Measurements from ENCODE around the gene IGLL1. TPM values are rescaled to one million over a fixed set of nuclear protein-coding genes. Genes with fewer than 3 reads are reported as not detected.

IGLL1 gene
- total and polyA plus RNA-seq, 7 donors, result not detected

DNA sequence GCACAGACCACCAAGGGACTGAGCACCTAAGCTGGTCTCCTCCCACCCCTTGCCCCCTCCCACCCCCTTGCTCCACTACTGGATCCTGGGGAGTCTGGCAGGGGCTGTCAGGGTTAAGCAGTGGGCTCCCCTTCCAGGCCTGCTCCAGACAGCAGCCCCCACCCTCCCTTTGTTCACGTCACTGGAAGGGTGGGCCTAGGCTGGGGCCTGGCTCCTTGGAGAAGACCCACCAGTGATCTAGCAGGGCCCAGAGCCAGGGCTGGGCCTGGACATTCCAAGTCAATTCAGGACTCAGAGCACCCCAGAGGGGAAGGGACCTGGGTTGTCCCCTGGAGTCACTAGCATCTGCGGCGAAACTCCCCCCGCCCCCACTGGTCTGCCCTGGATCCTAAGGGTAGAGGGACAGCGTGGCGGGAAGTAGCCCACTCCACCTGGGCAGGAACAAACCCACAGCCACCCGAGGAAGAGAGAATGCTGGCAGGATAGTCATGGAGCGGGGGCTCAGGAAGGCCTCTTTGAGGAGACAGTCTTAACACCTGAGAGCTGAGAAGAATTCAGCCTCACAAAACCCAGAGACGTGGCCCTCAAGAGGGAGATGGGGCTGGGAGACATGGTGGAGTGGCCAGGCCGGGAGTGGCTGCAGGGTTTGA, 45.8 kb downstream of the IGLL1 start:
- 85 to 91% (median 88%) methylated on average over 10 of the region's 10 CpGs for WGBS, 3 donors
- Histone ChIP-seq H3K4me3 (no peak overlapping the region), H3K4me1 (no peaks in the 10 kb centered on the region), H3K27ac (no peak overlapping the region), H3K36me3 (ENCODE audit: insufficient read depth in 1 of 2, low read depth in 1 of 2) (no peaks in the 10 kb centered on the region), H3K9me3 (no peaks in the 10 kb centered on the region), H3K27me3 (ENCODE audit: insufficient read depth in 3 of 3, low read length in 2 of 3) (peaks cover 0 to 2% (median 0%) of the 10 kb centered on the region in 3 donors)
- TF ChIP-seq, protein P1, sequence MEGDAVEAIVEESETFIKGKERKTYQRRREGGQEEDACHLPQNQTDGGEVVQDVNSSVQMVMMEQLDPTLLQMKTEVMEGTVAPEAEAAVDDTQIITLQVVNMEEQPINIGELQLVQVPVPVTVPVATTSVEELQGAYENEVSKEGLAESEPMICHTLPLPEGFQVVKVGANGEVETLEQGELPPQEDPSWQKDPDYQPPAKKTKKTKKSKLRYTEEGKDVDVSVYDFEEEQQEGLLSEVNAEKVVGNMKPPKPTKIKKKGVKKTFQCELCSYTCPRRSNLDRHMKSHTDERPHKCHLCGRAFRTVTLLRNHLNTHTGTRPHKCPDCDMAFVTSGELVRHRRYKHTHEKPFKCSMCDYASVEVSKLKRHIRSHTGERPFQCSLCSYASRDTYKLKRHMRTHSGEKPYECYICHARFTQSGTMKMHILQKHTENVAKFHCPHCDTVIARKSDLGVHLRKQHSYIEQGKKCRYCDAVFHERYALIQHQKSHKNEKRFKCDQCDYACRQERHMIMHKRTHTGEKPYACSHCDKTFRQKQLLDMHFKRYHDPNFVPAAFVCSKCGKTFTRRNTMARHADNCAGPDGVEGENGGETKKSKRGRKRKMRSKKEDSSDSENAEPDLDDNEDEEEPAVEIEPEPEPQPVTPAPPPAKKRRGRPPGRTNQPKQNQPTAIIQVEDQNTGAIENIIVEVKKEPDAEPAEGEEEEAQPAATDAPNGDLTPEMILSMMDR (IDR thresholded peaks at IDR 0.05), result no peak
- no peak for ATAC-seq
- intact Hi-C loops (cut with DNase I), result no loop called here
- DNase-seq, result peak in 1 of 2 donors; percentile 41

DNA sequence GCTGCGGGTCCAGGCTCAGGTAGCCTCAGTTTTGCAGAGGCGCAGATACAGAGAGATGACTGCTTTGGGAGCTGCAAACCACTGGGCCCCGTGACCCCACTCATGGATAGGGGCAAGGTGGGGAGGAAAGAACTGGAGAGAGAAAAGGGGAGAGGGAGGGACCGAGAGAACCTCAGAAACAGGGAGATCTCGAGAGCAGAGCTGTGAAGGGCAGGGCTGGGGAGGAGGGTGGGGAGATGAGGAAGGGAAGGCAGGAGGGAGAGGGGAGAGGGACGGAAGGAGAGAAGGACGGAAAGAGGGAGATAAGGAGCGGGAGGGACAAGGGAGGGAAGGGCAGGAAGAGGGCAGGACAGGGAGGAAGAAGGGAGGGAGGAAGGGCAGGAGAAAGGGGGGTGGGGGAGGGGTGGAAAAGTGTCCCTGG, 46.3 kb downstream of the IGLL1 start:
- no peak overlapping the region for H3K4me3 ChIP-seq
- TF ChIP-seq, protein P1 (IDR thresholded peaks at IDR 0.05), result no peak
- no peaks in the 10 kb centered on the region for H3K36me3 ChIP-seq (ENCODE audit: insufficient read depth in 1 of 2, low read depth in 1 of 2)
- H3K4me1 ChIP-seq, result no peaks in the 10 kb centered on the region
- no peak for DNase-seq
- WGBS, 3 donors, result 83 to 86% (median 84%) methylated on average over 8 of the region's 8 CpGs
- H3K27ac ChIP-seq, result no peak overlapping the region
- H3K27me3 ChIP-seq (ENCODE audit: insufficient read depth in 3 of 3, low read length in 2 of 3), result peaks cover 0 to 2% (median 0%) of the 10 kb centered on the region in 3 donors
- H3K9me3 ChIP-seq, result no peaks in the 10 kb centered on the region
- intact Hi-C loops (cut with DNase I), result no loop called here
- ATAC-seq, result no peak

- TF ChIP-seq, protein P1 (IDR thresholded peaks at IDR 0.05), result no peak
- 44 to 60% (median 54%) methylated on average over 9 of the region's 9 CpGs for WGBS, 3 donors
- intact Hi-C loops (cut with DNase I), result no loop called here
- Histone ChIP-seq H3K4me1 (no peaks in the 10 kb centered on the region), H3K4me3 (no peak overlapping the region), H3K36me3 (ENCODE audit: insufficient read depth in 1 of 2, low read depth in 1 of 2) (no peaks in the 10 kb centered on the region), H3K27me3 (ENCODE audit: insufficient read depth in 3 of 3, low read length in 2 of 3) (peaks cover 0 to 2% (median 0%) of the 10 kb centered on the region in 3 donors), H3K27ac (no peak overlapping the region), H3K9me3 (no peaks in the 10 kb centered on the region)
- ATAC-seq, result no peak
- DNase-seq, result peak in 1 of 2 donors; percentile 32
Measured at GRCh38 chr22:23533328-23533762, 46.7 kb downstream of the IGLL1 start.

DNA sequence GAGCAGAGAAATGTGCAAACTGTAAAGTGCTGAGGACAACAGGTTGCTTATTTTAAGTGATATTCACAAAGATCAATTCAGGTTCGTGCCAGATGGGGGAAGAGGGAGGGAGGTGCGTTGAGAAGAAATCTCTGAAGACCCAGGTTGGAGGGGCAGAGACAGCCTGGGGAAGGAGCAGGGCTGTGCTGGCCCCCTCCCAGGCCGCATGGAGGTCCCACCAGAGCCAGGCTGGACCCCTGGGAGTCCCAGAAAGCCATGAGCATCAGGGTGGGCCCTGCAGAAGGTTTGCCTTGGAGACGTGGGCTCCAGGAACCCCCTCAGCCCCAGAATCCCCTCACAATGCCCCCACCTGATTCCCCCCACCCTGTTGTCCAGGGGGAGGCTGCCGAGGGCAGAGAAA, 47.4 kb downstream of the IGLL1 start:
- Histone ChIP-seq H3K27me3 (ENCODE audit: insufficient read depth in 3 of 3, low read length in 2 of 3) (peaks cover 0 to 2% (median 0%) of the 10 kb centered on the region in 3 donors), H3K9me3 (no peaks in the 10 kb centered on the region), H3K4me3 (no peak overlapping the region), H3K4me1 (no peaks in the 10 kb centered on the region), H3K36me3 (ENCODE audit: insufficient read depth in 1 of 2, low read depth in 1 of 2) (no peaks in the 10 kb centered on the region), H3K27ac (no peak overlapping the region)
- no peak for DNase-seq
- intact Hi-C loops (cut with DNase I), result no loop called here
- TF ChIP-seq, protein P1 (IDR thresholded peaks at IDR 0.05), result no peak
- ATAC-seq, result no peak
- WGBS, 3 donors, result 78 to 88% (median 83%) methylated on average over 5 of the region's 5 CpGs

All from psoas muscle (tissue), 8 donors.